HG03066 (cell line): ENCODE data around the gene ADARB2.

ENCODE experiments used
- ATAC-seq: cut with Tn5 transposase; IDR thresholded peaks from one replicate; pipeline ENCODE4 v1.9.1; 2021; ENCODE audit warnings: low read depth; ENCODE audit not compliant: unreplicated experiment

ADARB2 gene

GRCh38 chr10:1575481-1576244 is 161.7 kb downstream of the ADARB2 start:
- no peak for ATAC-seq

- ATAC-seq, result no peak
These were observed 162.6 kb downstream of the ADARB2 start for GRCh38 chr10:1574719-1575118.

DNA sequence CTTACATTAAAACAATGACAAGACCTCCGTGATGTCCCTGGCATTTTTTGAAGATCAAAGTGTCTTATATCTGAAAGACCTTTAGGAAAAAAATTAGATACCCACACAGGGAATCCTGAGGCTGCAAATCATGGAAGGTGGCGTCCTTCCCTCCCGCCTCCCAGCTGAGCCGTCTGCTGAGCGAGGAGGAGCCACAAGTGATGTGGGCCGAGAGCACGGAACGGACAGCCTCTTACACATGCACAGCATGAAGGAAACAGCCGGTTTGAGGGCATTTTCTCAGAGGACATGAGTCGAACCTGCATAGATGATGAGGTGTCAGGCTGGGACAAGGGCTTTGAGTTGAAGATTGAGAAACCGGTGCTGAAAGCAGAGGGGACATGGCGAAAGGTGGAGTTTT is 163.3 kb downstream of the ADARB2 start:
- no peak for ATAC-seq

DNA sequence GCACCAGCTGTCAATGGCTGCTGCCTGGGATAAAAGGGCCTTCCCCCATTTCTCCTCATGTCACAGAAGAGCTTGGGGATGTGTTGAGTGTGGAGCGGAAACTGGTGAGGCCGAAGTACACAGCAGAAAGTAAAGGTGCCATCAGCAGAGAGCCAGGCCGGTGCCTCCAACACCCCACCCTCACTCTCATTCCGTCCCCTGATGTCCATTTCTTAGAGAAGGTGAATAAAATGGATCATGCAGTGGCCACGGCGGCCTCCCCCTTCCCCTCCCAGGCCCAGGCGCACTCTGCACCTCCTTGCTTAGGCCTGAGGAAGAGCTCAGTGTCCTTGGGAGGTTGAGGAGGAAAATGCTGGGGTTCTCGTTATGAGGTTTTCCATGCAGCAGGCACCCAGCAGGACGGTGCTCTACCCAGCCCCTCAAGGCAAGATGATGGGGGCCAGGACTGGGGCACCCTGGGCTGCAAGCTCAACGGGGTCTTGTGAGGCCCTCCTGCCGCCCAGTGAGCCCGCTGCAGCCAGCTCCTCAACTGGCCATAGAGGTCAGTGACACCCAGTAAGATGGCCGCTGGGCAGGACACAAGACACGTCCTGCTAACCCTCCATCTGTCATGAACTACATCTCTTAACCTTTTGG is 163.9 kb downstream of the ADARB2 start:
- no peak for ATAC-seq

- ATAC-seq, result no peak
These were observed 164.6 kb downstream of the ADARB2 start for GRCh38 chr10:1572519-1573333.

- ATAC-seq, result no peak
These were observed 165.6 kb downstream of the ADARB2 start for GRCh38 chr10:1571587-1572237.

DNA sequence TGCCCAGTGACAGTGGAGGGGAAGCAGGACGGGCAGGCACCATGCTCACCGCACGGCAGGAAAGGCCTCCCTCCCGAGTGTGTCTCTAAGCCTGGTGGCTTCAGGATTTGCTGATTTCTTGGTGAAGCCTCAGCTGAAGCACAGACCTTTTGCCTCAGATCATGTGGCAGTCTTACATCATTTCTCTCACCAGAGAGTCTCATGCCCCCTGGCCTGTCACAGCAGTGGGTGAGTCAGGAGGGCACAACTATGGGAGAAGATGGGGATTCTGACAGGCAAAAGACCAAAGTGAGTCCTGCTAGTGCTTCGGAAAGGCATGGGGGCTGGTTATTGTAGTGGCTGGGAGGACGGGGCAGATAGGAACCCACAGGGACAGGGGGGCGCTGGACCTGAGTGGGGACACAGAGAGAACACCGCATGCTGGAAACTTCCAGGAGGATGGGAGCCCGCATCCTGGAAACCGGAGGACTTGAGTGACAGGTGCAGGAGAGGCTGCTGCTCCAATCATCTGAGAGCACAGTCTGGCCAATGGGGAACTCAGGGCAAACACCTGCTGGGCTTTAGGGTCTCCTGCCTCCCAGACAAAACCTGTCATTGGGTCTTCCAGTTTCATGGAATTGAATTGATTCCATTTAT is 166.8 kb downstream of the ADARB2 start:
- no peak for ATAC-seq

GRCh38 chr10:1569208-1569607 is 168.1 kb downstream of the ADARB2 start:
- ATAC-seq, result no peak

GRCh38 chr10:1567742-1568495 is 169.4 kb downstream of the ADARB2 start:
- no peak for ATAC-seq

DNA sequence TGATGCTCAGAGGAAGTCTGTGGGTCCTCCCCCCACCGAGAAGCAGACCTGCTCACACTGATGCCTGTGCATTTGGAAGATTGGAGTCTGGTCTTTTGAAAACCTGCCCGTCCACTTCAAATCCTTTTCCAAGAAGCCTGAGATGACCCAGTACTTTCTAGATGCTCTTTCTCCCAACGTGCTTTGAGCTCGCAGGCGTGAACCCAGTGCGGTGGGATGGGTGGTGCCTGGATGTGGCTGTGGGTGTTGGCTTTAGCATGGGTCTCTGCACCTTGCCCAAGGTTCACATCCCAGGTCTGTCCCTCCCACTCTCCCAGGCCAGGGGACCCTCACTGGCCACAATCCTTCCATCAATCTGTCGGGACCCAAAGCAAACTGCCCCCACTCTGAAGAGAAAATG is 170.2 kb downstream of the ADARB2 start:
- ATAC-seq, result no peak

DNA sequence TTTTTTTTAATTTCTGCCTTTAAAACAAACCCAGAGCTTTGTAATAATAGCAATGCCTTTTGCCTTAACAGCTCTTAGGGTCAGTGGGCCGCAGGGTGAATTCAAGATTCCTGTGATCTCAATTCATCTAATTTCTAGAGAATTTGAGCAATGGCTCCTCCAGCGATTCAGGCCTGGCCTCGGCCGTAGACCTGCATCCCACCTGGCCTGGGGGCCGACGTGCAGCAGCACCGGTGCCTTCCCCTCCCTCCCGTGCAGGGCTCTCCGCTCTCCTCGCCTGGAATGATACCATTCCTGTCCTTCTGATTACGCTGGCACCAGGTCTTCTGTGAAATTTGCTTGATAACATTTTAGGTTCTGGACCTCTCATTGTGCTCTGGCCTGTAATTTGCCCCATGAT is 172.5 kb downstream of the ADARB2 start:
- no peak for ATAC-seq

- no peak for ATAC-seq
These were observed 174.3 kb downstream of the ADARB2 start for GRCh38 chr10:1563028-1563427.

GRCh38 chr10:1561731-1562337 is 175.5 kb downstream of the ADARB2 start:
- ATAC-seq, result no peak

DNA sequence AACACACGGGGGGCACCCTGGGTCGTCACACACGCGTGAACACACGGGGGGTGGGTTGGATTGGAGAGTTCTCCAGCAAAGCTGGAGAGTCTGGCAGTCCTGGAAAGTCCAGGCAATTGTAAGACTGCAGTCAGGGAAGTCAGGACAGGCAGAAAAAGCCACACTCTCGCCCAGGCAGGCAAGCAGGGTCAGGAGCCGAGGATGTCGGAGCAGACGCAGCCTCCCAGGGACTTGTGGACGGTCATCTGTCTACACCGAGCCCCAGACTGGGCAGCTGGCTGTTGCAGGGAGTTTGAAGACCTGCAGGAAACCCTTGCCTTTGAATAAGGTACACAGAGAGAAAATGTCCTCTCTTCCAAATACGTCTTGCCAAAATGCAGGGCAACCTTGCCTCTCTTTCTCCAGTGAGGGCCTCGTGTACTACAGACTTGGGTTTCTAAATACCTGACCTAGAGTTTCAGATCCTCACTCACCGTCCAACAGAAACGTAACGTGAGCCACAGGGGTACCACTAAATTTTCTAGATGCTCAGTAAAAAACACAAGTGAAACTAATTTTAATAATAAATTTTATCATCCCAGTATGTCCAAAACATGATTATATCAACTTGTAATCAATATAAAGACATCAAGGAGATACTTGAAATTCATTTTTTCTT is 176.7 kb downstream of the ADARB2 start:
- no peak for ATAC-seq

DNA sequence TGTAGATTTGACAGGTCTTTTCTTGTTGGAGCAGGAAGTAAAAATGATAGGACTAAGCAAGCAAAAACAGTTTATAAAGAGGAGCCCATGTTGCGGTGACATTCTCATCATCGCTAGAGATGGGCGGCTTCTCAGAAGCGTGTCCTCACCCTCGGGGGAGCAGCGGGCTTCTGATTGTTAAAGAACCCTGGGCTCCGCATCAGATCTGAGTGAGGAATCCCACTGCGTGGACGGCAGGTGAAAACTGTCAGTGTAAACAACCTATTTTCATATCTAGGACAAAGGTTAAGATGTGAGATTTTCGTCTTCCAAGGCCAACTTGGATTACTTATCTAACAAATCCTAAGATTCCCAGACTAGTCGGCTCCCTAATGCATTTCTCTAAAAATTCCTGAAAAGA is 177.6 kb downstream of the ADARB2 start:
- ATAC-seq, result no peak

- no peak for ATAC-seq
These were observed 178.0 kb downstream of the ADARB2 start for GRCh38 chr10:1559311-1559710.

GRCh38 chr10:1558906-1559305 is 178.4 kb downstream of the ADARB2 start:
- no peak for ATAC-seq

DNA sequence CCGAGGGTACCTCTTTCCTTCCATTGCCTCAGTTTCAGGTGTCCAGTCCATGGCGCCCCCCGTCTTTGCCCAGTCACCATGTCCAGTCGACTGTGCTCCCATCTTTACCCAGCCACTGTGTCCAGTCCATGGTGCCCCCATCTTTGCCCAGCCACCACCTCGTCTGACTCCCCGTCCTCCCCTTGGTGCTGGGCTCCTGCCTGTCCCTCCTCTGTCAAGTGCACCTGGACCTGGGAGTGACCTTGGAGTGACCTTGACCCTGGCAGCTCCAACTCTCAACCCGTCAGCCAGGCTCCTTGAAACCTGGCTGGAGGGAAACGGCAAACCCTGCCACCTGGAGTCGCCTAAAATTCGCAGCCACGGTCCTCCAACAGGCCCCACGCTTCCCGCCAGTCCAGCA is 180.2 kb downstream of the ADARB2 start:
- ATAC-seq, result no peak

DNA sequence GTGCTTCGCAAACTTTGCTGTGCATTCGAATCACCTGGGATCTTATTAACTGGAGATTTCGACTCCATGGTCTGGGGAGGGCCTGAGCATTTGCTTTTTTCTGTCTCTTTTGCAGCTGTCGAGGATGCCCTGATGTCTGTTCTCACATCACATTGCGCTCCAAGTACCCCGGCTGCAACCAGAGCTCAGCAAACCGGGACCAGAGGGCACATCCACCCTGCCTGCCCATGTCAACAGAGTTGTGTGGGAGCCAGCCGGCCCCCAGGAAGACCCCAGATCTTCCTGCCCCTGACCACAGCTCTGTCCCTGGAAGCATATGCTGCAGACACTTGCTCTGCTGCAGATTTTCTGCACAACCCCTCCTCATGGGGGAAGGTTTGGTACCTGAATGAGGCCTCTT is 180.8 kb downstream of the ADARB2 start:
- ATAC-seq, result no peak
